Neural progenitor cell (in vitro differentiated cells): ENCODE data around the gene NFIA. TPM values are rescaled to one million over a fixed set of nuclear protein-coding genes. Genes with fewer than 3 reads are reported as not detected.

Experiments used
- DNase-seq: peaks from one replicate; pipeline ENCODE4 v3.0.0-alpha.2; 2016; ENCODE audit warnings: low spot score
- H2AFZ ChIP-seq: fragments of 200-600 bp; sonication (generic); replicated peaks from 2 replicates; pipeline ENCODE4 v1.6.1; 2016; ENCODE audit warnings: antibody characterized with exemption
- H3F3A ChIP-seq: fragments of 200-600 bp; sonication (generic); 2 replicates; pipeline ENCODE4 v1.6.1; 2016; ENCODE audit warnings: antibody characterized with exemption, low read depth
- H3K27ac ChIP-seq: fragments of 200-600 bp; sonication (generic); 2 replicates; pipeline ENCODE4 v1.5.1; 2016; ENCODE audit warnings: mild to moderate bottlenecking
- H3K27me3 ChIP-seq: fragments of 200-600 bp; sonication (generic); 2 replicates; pipeline ENCODE4 v1.6.1; 2016; ENCODE audit warnings: mild to moderate bottlenecking, moderate library complexity
- H3K36me3 ChIP-seq: fragments of 200-600 bp; sonication (generic); 2 replicates; pipeline ENCODE4 v1.5.1; 2016
- H3K4me1 ChIP-seq: fragments of 200-600 bp; sonication (generic); 2 replicates; pipeline ENCODE4 v1.6.1; 2016; ENCODE audit warnings: mixed run types
- H3K4me2 ChIP-seq: fragments of 200-600 bp; sonication (generic); 2 replicates; pipeline ENCODE4 v1.6.1; 2016
- H3K4me3 ChIP-seq: fragments of 200-600 bp; sonication (generic); 2 replicates; pipeline ENCODE4 v1.5.1; 2016
- H3K79me2 ChIP-seq: fragments of 200-600 bp; sonication (generic); 2 replicates; pipeline ENCODE4 v1.6.1; 2016; ENCODE audit warnings: low read depth
- H3K9ac ChIP-seq: fragments of 200-600 bp; sonication (generic); 2 replicates; pipeline ENCODE4 v1.6.1; 2016
- H3K9me3 ChIP-seq: fragments of 200-600 bp; sonication (generic); 2 replicates; pipeline ENCODE4 v1.5.1; 2016; ENCODE audit warnings: low read depth
- H4K20me1 ChIP-seq: fragments of 200-600 bp; sonication (generic); 2 replicates; pipeline ENCODE4 v1.6.1; 2016; ENCODE audit warnings: low read depth
- H3K27ac Mint-ChIP-seq: 3 replicates; pipeline ENCODE4 v1.8.0; 2021; ENCODE audit warnings: mixed read lengths
- H3K27me3 Mint-ChIP-seq: 2 replicates; pipeline ENCODE4 v1.8.0; 2022; ENCODE audit warnings: low read depth, mild to moderate bottlenecking, inconsistent platforms, moderate library complexity, mixed read lengths; ENCODE audit not compliant: insufficient read depth
- H3K36me3 Mint-ChIP-seq: 3 replicates; pipeline ENCODE4 v1.8.0; 2021; ENCODE audit warnings: mixed read lengths
- H3K4me1 Mint-ChIP-seq: 3 replicates; pipeline ENCODE4 v1.8.0; 2021; ENCODE audit warnings: mixed read lengths
- H3K4me3 Mint-ChIP-seq: 3 replicates; pipeline ENCODE4 v1.8.0; 2021; ENCODE audit warnings: mild to moderate bottlenecking, moderate library complexity, mixed read lengths
- H3K9me3 Mint-ChIP-seq: 3 replicates; pipeline ENCODE4 v1.8.0; 2020; ENCODE audit warnings: mixed read lengths
- CTCF ChIP-seq: fragments of 200-600 bp; sonication (generic); IDR thresholded peaks from 2 replicates; pipeline ENCODE4 v1.5.1; 2017; ENCODE audit warnings: antibody characterized with exemption, mild to moderate bottlenecking
- EZH2 ChIP-seq: fragments of 200-600 bp; sonication (generic); IDR thresholded peaks from 2 replicates; pipeline ENCODE4 v1.6.1; 2017; ENCODE audit warnings: antibody characterized with exemption, mild to moderate bottlenecking, moderate library complexity
- EZH2phosphoT487 ChIP-seq: fragments of 200-600 bp; sonication (generic); IDR thresholded peaks from 2 replicates; pipeline ENCODE4 v1.6.1; 2017; ENCODE audit warnings: antibody characterized with exemption
- total RNA-seq: library from RNA; depleted of rRNA; stranded (reverse); fragments of >200 nt; gene quantifications from 2 replicates; pipeline ENCODE4 v1.2.3, GENCODE V29; 2015; ENCODE audit warnings: low replicate concordance

NFIA gene
- total RNA-seq, 1 donor from 2014 or later: 5.3 TPM

GRCh38 chr1:61098906-61099437, 16.6 kb downstream of the NFIA start:
- Histone ChIP-seq H3K4me2 (no peak overlapping the region), H3K79me2 (no peaks in the 10 kb centered on the region), H3K4me1 (peaks cover 16% of the 10 kb centered on the region), H3F3A (no peaks in the 10 kb centered on the region), H3K27ac (no peak overlapping the region), H3K36me3 (no peaks in the 10 kb centered on the region), H3K9ac (no peak overlapping the region), H4K20me1 (no peaks in the 10 kb centered on the region), H3K4me3 (no peak overlapping the region), H2AFZ (no peak overlapping the region), H3K9me3 (no peaks in the 10 kb centered on the region), H3K27me3 (no peaks in the 10 kb centered on the region)
- TF ChIP-seq EZH2phosphoT487 (no peak), CTCF (no peak), EZH2 (no peak)
- DNase-seq: no peak
- Mint-ChIP-seq H3K36me3 (peaks cover 11% of the 10 kb centered on the region), H3K9me3 (no peaks in the 10 kb centered on the region), H3K27ac (no peak overlapping the region), H3K4me1 (no peaks in the 10 kb centered on the region), H3K27me3 (peaks cover 35% of the 10 kb centered on the region), H3K4me3 (no peak overlapping the region)

GRCh38 chr1:61100578-61100977, 18.2 kb downstream of the NFIA start:
- no peaks in the 10 kb centered on the region for H4K20me1 ChIP-seq
- no peaks in the 10 kb centered on the region for H3K79me2 ChIP-seq
- H2AFZ ChIP-seq: no peak overlapping the region
- no peak overlapping the region for H3K9ac ChIP-seq
- no peaks in the 10 kb centered on the region for H3K9me3 ChIP-seq
- no peak for TF ChIP-seq EZH2phosphoT487
- TF ChIP-seq EZH2: no peak
- no peak for TF ChIP-seq CTCF
- Mint-ChIP-seq H3K9me3 (no peaks in the 10 kb centered on the region), H3K27ac (no peak overlapping the region), H3K4me1 (peaks cover 2% of the 10 kb centered on the region), H3K36me3 (peaks cover 13% of the 10 kb centered on the region), H3K27me3 (peaks cover 21% of the 10 kb centered on the region), H3K4me3 (no peak overlapping the region)
- no peak for DNase-seq
- H3K27ac ChIP-seq: no peak overlapping the region
- no peaks in the 10 kb centered on the region for H3K27me3 ChIP-seq
- peaks cover 6% of the 10 kb centered on the region for H3K4me1 ChIP-seq
- H3F3A ChIP-seq: no peaks in the 10 kb centered on the region
- no peaks in the 10 kb centered on the region for H3K36me3 ChIP-seq
- H3K4me3 ChIP-seq: no peak overlapping the region
- H3K4me2 ChIP-seq: no peak overlapping the region

- Histone ChIP-seq H3K9me3 (no peaks in the 10 kb centered on the region), H2AFZ (no peak overlapping the region), H3K79me2 (no peaks in the 10 kb centered on the region), H3F3A (no peaks in the 10 kb centered on the region), H3K27me3 (no peaks in the 10 kb centered on the region), H3K36me3 (no peaks in the 10 kb centered on the region), H3K4me1 (peaks cover 6% of the 10 kb centered on the region), H4K20me1 (no peaks in the 10 kb centered on the region), H3K27ac (no peak overlapping the region), H3K9ac (no peak overlapping the region), H3K4me3 (no peak overlapping the region), H3K4me2 (no peak overlapping the region)
- peaks cover 22% of the 10 kb centered on the region for H3K27me3 Mint-ChIP-seq
- H3K9me3 Mint-ChIP-seq: no peaks in the 10 kb centered on the region
- DNase-seq: no peak
- H3K36me3 Mint-ChIP-seq: peaks cover 13% of the 10 kb centered on the region
- TF ChIP-seq CTCF (no peak), EZH2phosphoT487 (no peak), EZH2 (no peak)
- H3K4me3 Mint-ChIP-seq: no peak overlapping the region
- H3K4me1 Mint-ChIP-seq: peaks cover 2% of the 10 kb centered on the region
- no peak overlapping the region for H3K27ac Mint-ChIP-seq
Measured at GRCh38 chr1:61101536-61101935, 19.2 kb downstream of the NFIA start.
